HAP-1 (cell line): Measurements from ENCODE around the gene CMTM5.
"Not testable (repeated sequence)": the region's sequence is repeated elsewhere in the genome, so short reads cannot be mapped to it uniquely, and the experiment has no call there.

Experiments
- DNase-seq, 2 experiments: peaks; one replicate each; pipeline ENCODE4 v3.0.0-alpha.2; 2016 to 2020; ENCODE audit warnings: low spot score in 2 of 2
- H3K27me3 ChIP-seq: fragments of 250-450 bp; sonication (Bioruptor Pico); 2 replicates; pipeline ENCODE4 v1.5.1; 2020; ENCODE audit warnings: low read depth, mild to moderate bottlenecking, moderate library complexity
- H3K36me3 ChIP-seq: fragments of 250-450 bp; sonication (Bioruptor Pico); replicated peaks from 2 replicates; pipeline ENCODE4 v1.5.1; 2020; ENCODE audit warnings: mild to moderate bottlenecking
- H3K4me1 ChIP-seq: fragments of 250-450 bp; sonication (Bioruptor Pico); 2 replicates; pipeline ENCODE4 v1.5.1; 2020; ENCODE audit warnings: mild to moderate bottlenecking
- H3K4me3 ChIP-seq: fragments of 250-450 bp; sonication (Bioruptor Pico); 2 replicates; pipeline ENCODE4 v1.5.1; 2020; ENCODE audit warnings: mild to moderate bottlenecking, moderate library complexity
- H3K9me3 ChIP-seq: fragments of 250-450 bp; sonication (Bioruptor Pico); 2 replicates; pipeline ENCODE4 v1.5.1; 2020; ENCODE audit warnings: mild to moderate bottlenecking, moderate library complexity
- in situ Hi-C: fragments of 300-500 bp; cut with MboI; formaldehyde crosslinking; loops from 3 replicates; pipeline ENCODE4 v1.14.3; 2020; ENCODE audit warnings: low sequenced_read_pairs, inconsistent platforms, mixed read lengths

The CMTM5 gene

DNA sequence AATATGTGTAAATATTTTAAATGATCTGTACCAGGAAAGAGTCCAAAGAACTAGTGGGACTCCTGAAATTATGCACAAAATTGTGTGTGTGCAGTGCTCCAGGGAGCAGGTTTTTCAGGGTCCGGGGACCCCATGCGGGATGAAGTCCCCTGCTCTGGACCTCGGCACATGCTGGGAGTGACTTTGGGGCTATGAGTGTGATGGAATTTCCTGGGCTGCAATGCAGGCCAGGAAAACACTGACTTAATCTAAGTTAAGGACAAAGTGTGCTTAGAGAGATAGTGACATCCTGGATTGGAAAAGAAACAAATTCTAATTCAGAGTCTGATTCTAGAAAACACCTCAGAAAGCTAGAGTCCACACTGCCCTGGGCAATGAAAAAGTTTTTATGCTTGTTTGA is 37.4 kb downstream of the CMTM5 start:
- no peak overlapping the region for H3K4me3 ChIP-seq
- no peak for DNase-seq
- no peaks in the 10 kb centered on the region for H3K4me1 ChIP-seq
- in situ Hi-C loops: no loop called here
- no peaks in the 10 kb centered on the region for H3K27me3 ChIP-seq
- H3K36me3 ChIP-seq: no peaks in the 10 kb centered on the region
- no peaks in the 10 kb centered on the region for H3K9me3 ChIP-seq

DNA sequence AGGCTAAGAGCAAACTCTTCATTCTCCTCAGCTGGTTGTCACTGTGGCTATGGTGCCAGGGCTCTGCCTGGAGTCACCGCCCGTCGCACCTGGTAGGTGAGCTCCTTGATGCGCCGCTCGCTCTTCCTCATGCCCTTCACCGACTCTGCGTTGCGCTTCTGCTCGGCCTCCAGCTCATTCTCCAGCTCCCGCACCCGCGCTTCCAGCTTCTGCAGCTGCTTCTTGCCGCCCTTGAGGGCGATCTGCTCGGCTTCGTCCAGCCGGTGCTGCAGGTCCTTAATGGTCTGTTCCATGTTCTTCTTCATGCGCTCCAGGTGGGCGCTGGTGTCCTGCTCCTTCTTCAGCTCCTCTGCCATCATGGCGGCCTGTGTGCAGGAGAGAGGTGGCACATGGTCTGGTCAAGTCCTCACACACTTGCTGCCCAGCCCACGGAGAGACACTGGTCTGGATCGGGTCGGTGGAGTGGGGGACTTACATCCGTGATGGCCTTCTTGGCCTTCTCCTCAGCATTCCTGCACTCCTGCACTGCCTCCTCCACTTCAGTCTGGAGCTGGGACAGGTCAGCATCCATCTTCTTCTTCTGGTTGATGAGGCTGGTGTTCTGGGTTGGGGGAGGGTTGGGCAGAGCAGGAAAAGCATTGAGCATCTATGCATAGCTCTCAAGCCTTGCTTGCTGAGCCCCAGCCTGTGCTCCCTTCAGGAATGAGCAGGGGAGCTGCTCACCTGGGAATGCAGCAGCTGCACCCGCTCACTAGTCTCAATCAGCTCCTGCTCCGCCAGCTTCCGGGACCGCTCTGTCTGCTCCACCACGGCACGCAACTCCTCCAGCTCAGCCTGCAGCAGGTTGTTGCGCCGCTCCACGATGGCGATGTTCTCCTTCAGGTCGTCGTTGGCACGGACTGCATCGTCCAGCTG is 38.3 kb downstream of the CMTM5 start:
- H3K4me1 ChIP-seq: no peaks in the 10 kb centered on the region
- DNase-seq: no peak
- H3K4me3 ChIP-seq: no peak overlapping the region
- no peaks in the 10 kb centered on the region for H3K27me3 ChIP-seq
- H3K36me3 ChIP-seq: no peaks in the 10 kb centered on the region
- H3K9me3 ChIP-seq: no peaks in the 10 kb centered on the region
- in situ Hi-C loops: no loop called here

DNA sequence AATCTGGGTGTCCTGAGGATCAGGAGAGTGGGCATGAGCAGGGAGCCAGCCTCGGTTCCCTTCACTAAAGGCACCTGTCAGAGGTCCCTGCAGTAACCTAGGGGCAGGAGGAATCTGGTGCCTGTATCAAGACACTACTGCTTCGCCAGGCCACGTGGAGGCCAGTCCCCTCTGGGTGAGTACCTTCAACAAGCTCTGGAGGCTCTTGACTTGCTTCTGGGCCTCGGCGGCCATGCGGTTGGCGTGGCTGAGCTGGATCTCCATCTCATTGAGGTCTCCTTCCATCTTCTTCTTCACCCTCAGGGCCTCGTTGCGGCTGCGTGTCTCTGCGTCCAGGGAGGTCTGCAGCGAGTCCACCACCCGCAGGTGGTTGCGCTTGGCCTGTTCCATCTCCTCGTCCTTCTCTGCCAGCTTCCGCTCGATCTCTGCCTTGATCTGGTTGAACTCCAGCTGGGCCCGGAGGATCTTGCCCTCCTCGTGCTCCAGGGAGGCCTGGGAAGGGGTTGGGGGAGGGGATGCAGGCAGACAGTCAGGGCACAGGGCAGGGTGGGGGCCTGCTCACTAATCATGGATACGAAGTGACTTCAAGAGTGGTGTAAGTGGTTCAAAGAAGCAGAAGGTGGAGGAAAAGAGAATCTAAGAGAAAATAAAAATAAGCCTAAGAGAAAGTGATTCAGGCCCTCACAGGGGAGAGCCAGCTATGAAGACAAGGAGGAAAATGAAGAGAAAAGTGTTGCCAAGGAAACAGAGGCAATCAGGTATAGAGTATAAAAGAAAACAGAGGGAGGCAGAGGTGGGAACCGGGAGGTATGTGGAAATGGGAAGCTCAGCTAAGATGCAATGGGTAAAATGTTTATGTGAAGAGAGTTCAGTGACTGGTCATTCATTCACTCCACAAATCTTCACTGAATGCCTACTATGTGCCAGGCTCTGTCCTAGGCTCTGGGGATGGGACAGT is 39.3 kb downstream of the CMTM5 start:
- no peaks in the 10 kb centered on the region for H3K27me3 ChIP-seq
- no peaks in the 10 kb centered on the region for H3K9me3 ChIP-seq
- no peak overlapping the region for H3K4me3 ChIP-seq
- no peak for DNase-seq
- in situ Hi-C loops: no loop called here
- no peaks in the 10 kb centered on the region for H3K36me3 ChIP-seq
- H3K4me1 ChIP-seq: no peaks in the 10 kb centered on the region

DNA sequence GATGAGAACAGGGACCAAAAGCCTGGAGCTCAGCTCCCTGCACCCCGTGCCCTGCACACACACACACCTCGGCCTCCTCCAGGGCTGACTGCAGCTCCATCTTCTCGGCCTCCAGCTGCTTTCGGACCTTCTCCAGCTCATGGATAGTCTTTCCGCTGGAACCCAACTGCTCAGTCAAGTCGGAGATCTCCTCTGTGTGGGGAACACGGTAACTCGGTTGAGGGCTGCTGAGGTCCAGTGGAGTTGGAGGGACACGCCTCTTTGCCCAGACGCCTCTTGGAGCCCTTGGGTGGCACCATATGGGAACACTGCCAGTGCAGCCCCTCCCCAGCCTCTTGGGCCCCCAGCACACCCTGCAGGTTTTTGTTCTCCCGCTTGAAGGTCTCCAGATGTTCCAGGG is 40.0 kb downstream of the CMTM5 start:
- no peaks in the 10 kb centered on the region for H3K36me3 ChIP-seq
- in situ Hi-C loops: no loop called here
- DNase-seq: no peak
- H3K4me3 ChIP-seq: no peak overlapping the region
- H3K4me1 ChIP-seq: no peaks in the 10 kb centered on the region
- no peaks in the 10 kb centered on the region for H3K9me3 ChIP-seq
- no peaks in the 10 kb centered on the region for H3K27me3 ChIP-seq

DNA sequence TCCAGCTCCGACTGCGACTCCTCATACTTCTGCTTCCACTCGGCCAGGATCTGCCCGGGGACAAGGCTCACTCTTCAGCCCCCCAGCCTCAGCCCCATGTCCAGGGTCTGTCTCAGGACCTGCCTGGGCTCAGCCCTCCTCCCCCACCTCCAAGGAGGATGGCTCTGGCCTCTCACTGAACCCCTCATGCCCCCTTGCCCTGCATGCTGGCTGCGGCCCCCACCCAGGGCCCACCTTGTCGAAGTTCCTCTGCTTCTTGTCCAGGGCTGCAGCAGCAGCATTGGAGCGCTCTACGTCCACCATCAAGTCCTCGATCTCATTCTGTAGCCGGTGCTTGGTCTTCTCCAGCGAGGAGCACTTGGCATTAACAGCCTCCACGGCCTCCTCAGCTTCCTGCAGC is 40.4 kb downstream of the CMTM5 start:
- H3K36me3 ChIP-seq, H3K9me3 ChIP-seq, H3K27me3 ChIP-seq, H3K4me1 ChIP-seq, DNase-seq, H3K4me3 ChIP-seq, in situ Hi-C loops: not testable (repeated sequence)

DNA sequence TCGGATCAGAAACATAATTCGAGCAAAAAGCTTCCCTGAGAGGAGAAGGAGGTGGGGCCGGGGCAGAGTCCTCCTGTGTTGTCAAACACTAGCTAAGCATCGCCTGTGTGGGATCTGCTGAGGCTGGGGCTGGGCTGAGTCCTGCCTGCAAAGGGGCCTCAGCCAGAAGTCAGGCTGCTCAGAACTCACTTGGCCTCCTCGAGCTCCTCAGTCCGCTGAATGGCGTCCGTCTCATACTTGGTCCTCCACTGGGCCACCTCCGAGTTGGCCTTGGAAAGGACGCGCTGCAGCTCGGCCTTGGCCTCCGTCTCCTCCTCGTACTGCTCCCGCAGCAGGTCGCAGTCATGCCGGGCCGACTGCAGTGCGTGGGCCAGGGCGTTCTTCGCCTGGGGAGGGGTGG is 41.2 kb downstream of the CMTM5 start:
- no peak for DNase-seq
- no peaks in the 10 kb centered on the region for H3K36me3 ChIP-seq
- H3K9me3 ChIP-seq: no peaks in the 10 kb centered on the region
- H3K27me3 ChIP-seq: no peaks in the 10 kb centered on the region
- in situ Hi-C loops: no loop called here
- H3K4me3 ChIP-seq: no peak overlapping the region
- H3K4me1 ChIP-seq: no peaks in the 10 kb centered on the region

DNA sequence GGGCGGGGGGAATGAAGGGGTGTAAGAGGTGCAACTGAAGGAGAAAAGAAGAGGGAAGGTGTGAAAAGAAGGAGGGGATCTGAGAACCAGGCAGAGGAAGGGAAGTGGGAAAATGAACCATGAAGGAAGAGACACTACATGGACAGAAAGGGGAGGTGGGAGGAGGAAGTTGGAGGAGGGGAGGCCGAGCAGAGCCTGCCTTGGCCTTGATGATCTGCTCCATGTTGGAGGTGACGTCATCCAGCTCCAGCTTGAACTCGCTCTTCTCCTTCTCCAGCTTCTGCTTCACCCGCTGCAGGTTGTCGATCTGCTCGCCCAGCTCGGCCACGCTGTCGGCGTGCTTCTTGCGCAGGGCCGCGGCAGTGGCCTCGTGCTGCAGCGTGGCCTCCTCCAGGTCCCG is 42.8 kb downstream of the CMTM5 start:
- H3K36me3 ChIP-seq, H3K9me3 ChIP-seq, in situ Hi-C loops, H3K4me3 ChIP-seq, H3K27me3 ChIP-seq, H3K4me1 ChIP-seq, DNase-seq: not testable (repeated sequence)

DNA sequence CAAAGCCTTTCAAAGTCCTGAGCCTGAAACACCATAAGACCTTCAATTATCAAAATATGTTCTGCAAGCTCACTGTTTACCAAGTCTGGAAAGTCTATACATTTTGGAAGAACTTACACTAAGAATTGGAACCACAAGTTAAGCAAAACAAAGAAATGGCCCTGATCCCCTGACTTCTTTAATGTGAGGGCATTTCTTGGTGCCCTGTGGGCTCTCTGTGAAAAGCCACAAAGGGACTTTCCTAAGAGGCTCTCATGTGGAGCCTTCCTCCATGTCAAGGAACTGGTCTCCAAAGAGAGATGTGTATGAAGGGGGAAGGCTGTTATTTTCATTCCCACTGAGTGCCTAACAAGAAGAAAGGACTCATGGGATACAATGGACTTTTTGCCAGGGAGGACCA is 44.7 kb downstream of the CMTM5 start:
- DNase-seq: no peak
- Histone ChIP-seq H3K27me3 (0 out of 2 replicates have a peak, but pooled peaks cover 3% of the 10 kb centered on the region), H3K36me3 (no peaks in the 10 kb centered on the region), H3K4me3 (no peak overlapping the region), H3K4me1 (no peaks in the 10 kb centered on the region), H3K9me3 (no peaks in the 10 kb centered on the region)
- in situ Hi-C loops: no loop called here

DNA sequence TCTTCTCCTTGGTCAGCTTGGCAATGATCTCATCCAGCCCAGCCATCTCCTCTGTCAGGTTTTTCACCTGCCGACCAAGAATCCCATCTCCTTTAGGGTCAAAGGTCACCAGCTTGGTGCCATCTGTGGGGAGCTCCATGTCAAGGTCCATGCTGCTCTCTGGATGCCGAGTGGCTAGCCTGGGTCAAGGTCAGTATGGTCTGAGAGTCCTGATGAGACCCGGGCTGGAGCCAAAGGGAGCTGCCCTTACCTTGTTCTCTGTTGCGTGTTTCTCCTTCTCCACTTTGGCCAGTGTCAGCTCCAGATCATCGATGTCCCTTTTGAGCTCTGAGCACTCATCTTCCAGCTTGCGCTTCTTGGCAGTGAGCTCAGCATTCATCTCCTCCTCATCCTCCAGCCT is 46.8 kb downstream of the CMTM5 start:
- Histone ChIP-seq H3K27me3 (0 out of 2 replicates have a peak, but pooled peaks cover 3% of the 10 kb centered on the region), H3K4me1 (no peaks in the 10 kb centered on the region), H3K36me3 (no peaks in the 10 kb centered on the region), H3K9me3 (no peaks in the 10 kb centered on the region), H3K4me3 (no peak overlapping the region)
- DNase-seq: no peak
- in situ Hi-C loops: no loop called here

DNA sequence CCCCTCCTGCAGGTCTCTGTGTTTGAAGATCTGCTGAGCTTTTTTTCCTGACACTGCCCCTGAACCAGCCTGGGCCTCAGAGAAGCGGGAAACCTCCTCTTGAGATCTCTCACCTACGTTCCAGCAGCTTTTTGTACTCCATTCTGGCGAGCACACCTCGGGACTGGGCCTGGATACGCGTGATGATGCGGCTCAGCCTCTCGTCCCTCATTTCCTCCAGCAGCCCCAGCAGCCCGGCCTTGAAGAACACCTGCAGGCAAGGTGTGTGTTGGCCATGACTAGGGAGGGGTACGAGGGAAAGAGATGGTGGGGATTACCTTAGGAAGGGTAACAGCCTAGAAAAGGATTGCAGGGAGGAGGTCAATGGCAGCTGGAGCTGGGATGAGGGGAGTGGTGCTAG is 48.3 kb downstream of the CMTM5 start:
- in situ Hi-C loops: no loop called here
- H3K4me3 ChIP-seq: no peak overlapping the region
- H3K36me3 ChIP-seq: no peaks in the 10 kb centered on the region
- no peaks in the 10 kb centered on the region for H3K4me1 ChIP-seq
- DNase-seq: no peak
- H3K9me3 ChIP-seq: no peaks in the 10 kb centered on the region
- 0 out of 2 replicates have a peak, but pooled peaks cover 3% of the 10 kb centered on the region for H3K27me3 ChIP-seq

DNA sequence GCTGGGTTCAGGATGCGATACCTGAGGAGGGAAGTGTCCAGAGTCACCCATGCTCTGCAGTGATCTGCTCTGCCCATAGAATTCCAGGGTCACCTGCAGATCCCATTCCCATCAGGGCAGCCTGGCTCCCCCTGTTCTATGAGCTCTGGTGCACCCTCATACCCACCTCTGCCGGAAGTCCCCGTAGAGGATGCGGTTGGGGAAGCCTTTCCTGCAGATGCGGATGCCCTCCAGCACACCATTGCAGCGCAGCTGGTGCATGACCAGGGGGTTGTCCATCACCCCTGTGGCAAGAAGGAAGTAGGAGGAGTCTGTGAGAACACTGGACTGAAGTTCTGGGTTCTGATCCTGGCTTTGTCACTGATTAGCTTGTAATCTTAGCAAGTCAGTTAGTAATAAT is 49.0 kb downstream of the CMTM5 start:
- H3K4me1 ChIP-seq, H3K9me3 ChIP-seq, H3K27me3 ChIP-seq, DNase-seq, H3K4me3 ChIP-seq, in situ Hi-C loops, H3K36me3 ChIP-seq: not testable (repeated sequence)

DNA sequence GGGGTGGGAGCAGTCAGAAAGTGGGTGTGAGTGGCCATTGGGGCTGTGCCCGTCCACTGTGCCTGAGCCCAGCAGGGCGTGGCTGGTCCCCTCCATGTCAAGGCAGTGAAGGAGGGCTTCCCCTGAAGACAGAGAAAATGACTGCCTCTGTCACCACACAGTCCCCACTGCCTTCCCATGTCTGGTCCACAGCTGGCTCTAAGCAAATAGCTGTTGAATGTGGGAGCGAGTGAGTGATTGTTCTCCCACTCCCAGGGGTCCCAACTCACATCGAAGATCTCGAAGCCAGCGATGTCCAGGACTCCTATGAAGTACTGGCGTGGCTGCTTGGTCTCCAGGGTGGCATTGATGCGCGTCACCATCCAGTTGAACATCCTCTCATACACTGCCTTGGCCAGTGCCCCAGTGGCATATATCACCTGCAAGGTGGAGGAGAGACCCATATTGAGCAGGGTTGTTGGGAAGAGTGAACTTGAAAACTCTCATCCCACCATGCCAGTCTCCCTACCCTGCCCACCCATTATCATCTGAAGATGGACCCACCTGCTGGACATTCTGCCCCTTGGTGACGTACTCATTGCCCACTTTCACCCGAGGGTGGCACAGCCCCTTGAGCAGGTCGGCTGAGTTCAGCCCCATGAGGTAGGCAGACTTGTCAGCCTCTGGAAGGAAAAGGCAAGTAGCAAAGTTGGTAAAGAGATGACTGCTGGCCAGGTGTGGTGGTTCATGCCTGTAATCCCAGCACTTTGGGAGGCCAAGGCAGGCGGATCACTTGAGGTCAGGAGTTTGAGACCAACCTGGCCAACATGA is 52.0 kb downstream of the CMTM5 start:
- in situ Hi-C loops: no loop called here
- no peak for DNase-seq
- Histone ChIP-seq H3K36me3 (no peaks in the 10 kb centered on the region), H3K4me3 (no peak overlapping the region), H3K27me3 (0 out of 2 replicates have a peak, but pooled peaks cover 3% of the 10 kb centered on the region), H3K9me3 (no peaks in the 10 kb centered on the region), H3K4me1 (no peaks in the 10 kb centered on the region)
